Measurements from ENCODE around the gene IL4I1. TPM values are rescaled to one million over a fixed set of nuclear protein-coding genes. Genes with fewer than 3 reads are reported as not detected.

IL4I1 gene
- total RNA-seq, 1 experiment from 2014 or later, result not detected

DNA sequence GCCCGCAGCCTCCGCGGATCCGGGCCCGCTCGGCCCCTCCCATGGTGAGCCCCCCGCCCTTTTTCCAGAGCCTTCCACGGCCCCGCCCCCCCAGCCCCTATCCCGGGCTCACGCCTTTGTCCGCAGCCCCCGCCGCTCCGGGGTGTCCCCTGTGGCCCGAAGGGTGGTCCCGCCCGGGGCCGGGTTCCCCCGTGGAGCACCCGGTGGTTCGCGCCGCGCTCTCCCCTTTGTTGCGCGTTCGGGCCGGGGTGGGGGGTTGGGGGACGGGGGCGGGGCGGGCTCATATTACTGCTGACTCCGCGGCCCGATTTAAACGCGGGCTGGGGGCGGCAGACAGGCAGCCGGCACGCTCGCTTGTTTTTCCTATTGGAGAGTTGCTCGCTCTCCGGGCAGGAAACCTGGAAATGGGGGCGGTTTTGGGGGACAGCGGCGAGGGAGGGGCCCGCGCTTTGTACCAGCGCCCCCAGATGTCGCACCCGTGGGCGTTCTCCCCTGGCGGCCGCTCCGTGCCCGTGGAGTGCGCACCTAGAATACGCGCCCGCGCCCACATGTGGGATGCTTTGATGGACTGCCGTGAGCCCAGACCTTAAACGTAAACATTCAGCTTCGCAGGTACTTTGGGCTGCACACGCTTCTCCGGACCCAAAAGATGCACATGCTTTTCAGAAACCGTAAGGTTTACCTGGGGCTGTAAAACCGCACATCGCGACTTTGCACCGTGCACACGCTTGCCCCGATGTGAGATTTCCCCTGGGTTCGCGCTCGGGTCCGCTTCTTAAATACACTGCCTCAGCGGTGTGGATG, 45.0 kb downstream of the IL4I1 start:
- peaks cover 50% of the 10 kb centered on the region for H4K20me1 ChIP-seq (ENCODE audit: insufficient read depth, low read depth, low read length)
- no peaks in the 10 kb centered on the region for H3K9me2 ChIP-seq (replicated peaks; ENCODE audit: insufficient read depth, low read length)
- no peaks in the 10 kb centered on the region; the same call in 1 of the 2 replicates for H3K9me3 ChIP-seq (ENCODE audit: low read length)
- H3K4me1 ChIP-seq (ENCODE audit: low read length), result peaks cover 30% of the 10 kb centered on the region
- H2AFZ ChIP-seq (ENCODE audit: low read length), result no peak overlapping the region
- DNase-seq, result peak; percentile 86
- H3K4me3 ChIP-seq (ENCODE audit: low read length), result peak overlapping the region; percentile 72
- H3K9ac ChIP-seq (ENCODE audit: low read length), result peak overlapping the region; percentile 85
- H3K79me2 ChIP-seq (ENCODE audit: low read length), result peaks cover 29% of the 10 kb centered on the region
- H3K36me3 ChIP-seq (ENCODE audit: insufficient read depth, low read length), result peaks cover 8% of the 10 kb centered on the region
- H3K4me2 ChIP-seq (ENCODE audit: low read depth, low read length, poor library complexity, severe bottlenecking), result peak overlapping the region; percentile 92
- no peaks in the 10 kb centered on the region for H3K27me3 ChIP-seq (ENCODE audit: low read length)
- peak overlapping the region; percentile 70; the same call in 1 of the 2 replicates for H3K27ac ChIP-seq (ENCODE audit: low read length)

DNA sequence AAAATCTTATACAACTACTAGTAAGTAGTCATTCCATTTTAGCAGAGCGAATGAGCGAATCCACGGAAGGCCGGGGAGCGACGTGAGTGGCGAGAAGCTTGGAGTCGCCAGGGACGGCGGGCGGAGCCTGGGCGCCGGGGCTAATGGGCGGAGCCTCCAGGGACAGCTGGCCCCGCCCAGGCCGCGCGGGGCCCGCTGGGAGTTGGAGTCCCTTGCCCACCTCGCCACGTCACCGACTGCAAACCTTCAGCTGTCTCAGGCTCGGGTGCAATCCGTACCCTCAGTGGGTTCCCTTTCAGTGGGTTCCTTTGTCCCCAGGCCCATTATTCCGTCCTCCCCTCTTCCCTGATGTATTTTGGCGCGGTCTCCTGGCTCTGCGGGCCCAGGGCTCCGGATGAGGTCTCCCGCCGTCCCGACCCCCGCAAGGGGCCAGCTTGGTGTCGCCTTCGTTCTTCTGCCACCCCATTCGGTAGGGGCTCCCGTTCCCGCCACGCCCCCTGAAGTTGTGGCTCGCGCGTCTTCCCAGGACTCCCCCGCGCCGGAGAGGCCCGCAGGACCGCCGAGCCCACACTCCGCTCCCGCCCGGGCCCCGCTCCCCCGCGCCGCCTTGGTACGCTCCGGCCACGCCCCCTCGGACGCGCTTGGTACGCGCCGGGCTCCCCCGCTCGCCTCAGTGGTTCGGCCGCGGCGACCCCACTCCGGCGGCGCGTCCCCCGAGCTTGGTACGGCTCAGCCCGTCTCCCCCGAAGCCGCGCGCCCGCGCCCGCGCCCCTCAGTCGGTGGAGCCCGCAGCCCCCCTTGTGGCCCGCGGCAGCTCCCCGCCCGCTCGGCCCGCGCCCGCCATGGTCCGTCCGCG, 46.0 kb downstream of the IL4I1 start, which contains the start of gene PTOV1:
TSS of gene PTOV1 (plus strand) at position 673 of the 856 bp plus-strand sequence.
- DNase-seq, result peak; percentile 98
- Histone ChIP-seq H3K4me3 (ENCODE audit: low read length) (peak within 1 kb of the TSS; percentile 72), H3K27me3 (ENCODE audit: low read length) (no peaks in the 10 kb centered on the region), H2AFZ (ENCODE audit: low read length) (peak within 1 kb of the TSS; percentile 87; the same call in 1 of the 2 replicates), H3K36me3 (ENCODE audit: insufficient read depth, low read length) (peaks cover 3% of the 10 kb centered on the region), H3K9me3 (ENCODE audit: low read length) (no peaks in the 10 kb centered on the region; the same call in 1 of the 2 replicates), H3K79me2 (ENCODE audit: low read length) (peaks cover 29% of the 10 kb centered on the region), H3K27ac (ENCODE audit: low read length) (peak within 1 kb of the TSS; percentile 70), H4K20me1 (ENCODE audit: insufficient read depth, low read depth, low read length) (peaks cover 40% of the 10 kb centered on the region), H3K4me2 (ENCODE audit: low read depth, low read length, poor library complexity, severe bottlenecking) (peak within 1 kb of the TSS; percentile 92), H3K9ac (ENCODE audit: low read length) (peak within 1 kb of the TSS; percentile 85), H3K4me1 (ENCODE audit: low read length) (peaks cover 30% of the 10 kb centered on the region), H3K9me2 (replicated peaks; ENCODE audit: insufficient read depth, low read length) (no peaks in the 10 kb centered on the region)

DNA sequence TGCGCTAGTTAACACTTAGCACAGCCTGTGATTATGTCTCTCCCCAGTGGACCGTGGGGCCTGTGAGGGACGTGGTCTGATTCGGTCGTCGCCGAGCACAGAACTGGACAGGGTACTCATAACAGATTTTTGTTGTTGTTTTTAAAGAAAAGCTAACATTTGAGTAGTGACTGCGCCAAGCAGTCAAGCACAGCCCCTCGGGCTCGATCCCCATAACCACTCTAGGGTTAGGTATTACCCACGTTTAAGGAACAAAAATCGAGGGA, 46.5 kb downstream of the IL4I1 start:
- Histone ChIP-seq H2AFZ (ENCODE audit: low read length) (no peak overlapping the region; the same call in 1 of the 2 replicates), H3K9ac (ENCODE audit: low read length) (peak overlapping the region; percentile 85; the same call in 1 of the 2 replicates), H3K79me2 (ENCODE audit: low read length) (peaks cover 29% of the 10 kb centered on the region), H3K4me2 (ENCODE audit: low read depth, low read length, poor library complexity, severe bottlenecking) (peak overlapping the region; percentile 92), H3K9me2 (replicated peaks; ENCODE audit: insufficient read depth, low read length) (no peaks in the 10 kb centered on the region), H3K4me3 (ENCODE audit: low read length) (peak overlapping the region; percentile 72), H4K20me1 (ENCODE audit: insufficient read depth, low read depth, low read length) (peaks cover 35% of the 10 kb centered on the region), H3K36me3 (ENCODE audit: insufficient read depth, low read length) (peaks cover 3% of the 10 kb centered on the region; the same call in 1 of the 2 replicates), H3K4me1 (ENCODE audit: low read length) (peaks cover 30% of the 10 kb centered on the region), H3K9me3 (ENCODE audit: low read length) (no peaks in the 10 kb centered on the region; the same call in 1 of the 2 replicates), H3K27me3 (ENCODE audit: low read length) (no peaks in the 10 kb centered on the region), H3K27ac (ENCODE audit: low read length) (no peak overlapping the region)
- no peak for DNase-seq

DNA sequence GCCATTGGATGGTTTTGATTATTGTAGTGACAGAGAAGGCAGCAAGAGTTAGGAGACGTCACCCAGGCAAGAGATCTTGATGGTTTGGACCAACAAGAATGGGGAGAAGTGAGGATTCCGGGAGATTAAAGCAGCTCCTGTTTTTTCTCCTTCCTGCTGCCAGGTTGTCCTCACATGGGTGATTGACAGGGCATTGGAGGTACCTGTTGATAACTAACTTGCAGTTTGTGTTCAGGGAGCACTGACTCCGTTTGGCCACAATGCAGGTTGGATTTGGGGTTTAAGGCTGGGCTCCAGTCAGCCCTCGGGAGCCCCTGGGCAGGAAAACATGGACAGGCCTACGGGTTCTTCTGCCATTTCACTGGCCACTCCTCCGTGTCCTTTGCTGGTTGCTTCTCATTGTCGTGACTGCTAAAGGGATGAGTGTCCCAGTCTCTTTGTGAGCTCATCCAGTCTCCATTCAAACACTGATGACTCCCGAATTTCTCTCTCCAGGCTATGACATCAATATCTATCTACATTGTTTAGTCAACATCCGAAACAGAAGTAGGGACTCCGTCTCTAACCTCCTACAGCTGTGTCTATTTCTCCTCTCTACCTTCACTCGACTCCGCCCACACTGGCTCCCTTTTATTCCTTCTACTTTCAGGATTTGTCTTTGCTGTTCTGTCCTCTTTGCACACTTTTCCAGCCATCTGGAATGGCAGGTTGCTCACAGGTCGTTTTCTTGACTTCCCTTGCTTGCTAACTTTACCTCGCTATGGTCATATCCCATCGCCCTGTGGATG, 47.1 kb downstream of the IL4I1 start:
- Histone ChIP-seq H3K79me2 (ENCODE audit: low read length) (peaks cover 29% of the 10 kb centered on the region), H2AFZ (ENCODE audit: low read length) (no peak overlapping the region), H3K9ac (ENCODE audit: low read length) (no peak overlapping the region), H3K27me3 (ENCODE audit: low read length) (no peaks in the 10 kb centered on the region), H3K4me2 (ENCODE audit: low read depth, low read length, poor library complexity, severe bottlenecking) (peak overlapping the region; percentile 92), H3K9me3 (ENCODE audit: low read length) (no peaks in the 10 kb centered on the region; the same call in 1 of the 2 replicates), H3K9me2 (replicated peaks; ENCODE audit: insufficient read depth, low read length) (no peaks in the 10 kb centered on the region), H3K27ac (ENCODE audit: low read length) (no peak overlapping the region), H3K4me1 (ENCODE audit: low read length) (peaks cover 33% of the 10 kb centered on the region), H4K20me1 (ENCODE audit: insufficient read depth, low read depth, low read length) (peaks cover 32% of the 10 kb centered on the region), H3K4me3 (ENCODE audit: low read length) (peak overlapping the region; percentile 72), H3K36me3 (ENCODE audit: insufficient read depth, low read length) (no peaks in the 10 kb centered on the region; the same call in 1 of the 2 replicates)
- no peak for DNase-seq

DNA sequence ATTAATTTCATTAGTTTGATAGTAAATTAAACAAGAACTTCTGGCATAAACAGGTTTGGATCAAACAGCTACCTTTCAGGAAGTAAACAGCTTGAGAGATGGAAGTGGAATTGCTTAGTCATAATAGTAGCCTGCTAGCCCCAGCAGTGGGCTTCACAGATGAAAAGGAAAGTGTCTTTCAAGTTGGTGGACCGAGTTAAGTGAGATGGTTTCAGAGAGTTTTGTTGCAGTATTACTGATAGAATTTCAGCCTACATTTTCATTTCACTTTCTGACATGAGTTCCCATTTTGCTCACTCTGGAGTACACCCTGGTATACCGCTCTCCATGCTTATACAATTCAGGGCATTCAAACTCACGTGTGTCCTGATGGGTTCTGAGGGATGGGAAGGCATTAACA, 47.7 kb downstream of the IL4I1 start:
- Histone ChIP-seq H3K4me3 (ENCODE audit: low read length) (no peak overlapping the region), H3K79me2 (ENCODE audit: low read length) (peaks cover 23% of the 10 kb centered on the region), H2AFZ (ENCODE audit: low read length) (no peak overlapping the region), H3K4me1 (ENCODE audit: low read length) (peaks cover 38% of the 10 kb centered on the region), H3K4me2 (ENCODE audit: low read depth, low read length, poor library complexity, severe bottlenecking) (no peak overlapping the region), H3K27me3 (ENCODE audit: low read length) (no peaks in the 10 kb centered on the region), H3K9ac (ENCODE audit: low read length) (no peak overlapping the region), H3K27ac (ENCODE audit: low read length) (no peak overlapping the region), H3K9me2 (replicated peaks; ENCODE audit: insufficient read depth, low read length) (no peaks in the 10 kb centered on the region), H4K20me1 (ENCODE audit: insufficient read depth, low read depth, low read length) (peaks cover 25% of the 10 kb centered on the region), H3K9me3 (ENCODE audit: low read length) (no peaks in the 10 kb centered on the region; the same call in 1 of the 2 replicates), H3K36me3 (ENCODE audit: insufficient read depth, low read length) (no peaks in the 10 kb centered on the region; the same call in 1 of the 2 replicates)
- DNase-seq, result no peak

DNA sequence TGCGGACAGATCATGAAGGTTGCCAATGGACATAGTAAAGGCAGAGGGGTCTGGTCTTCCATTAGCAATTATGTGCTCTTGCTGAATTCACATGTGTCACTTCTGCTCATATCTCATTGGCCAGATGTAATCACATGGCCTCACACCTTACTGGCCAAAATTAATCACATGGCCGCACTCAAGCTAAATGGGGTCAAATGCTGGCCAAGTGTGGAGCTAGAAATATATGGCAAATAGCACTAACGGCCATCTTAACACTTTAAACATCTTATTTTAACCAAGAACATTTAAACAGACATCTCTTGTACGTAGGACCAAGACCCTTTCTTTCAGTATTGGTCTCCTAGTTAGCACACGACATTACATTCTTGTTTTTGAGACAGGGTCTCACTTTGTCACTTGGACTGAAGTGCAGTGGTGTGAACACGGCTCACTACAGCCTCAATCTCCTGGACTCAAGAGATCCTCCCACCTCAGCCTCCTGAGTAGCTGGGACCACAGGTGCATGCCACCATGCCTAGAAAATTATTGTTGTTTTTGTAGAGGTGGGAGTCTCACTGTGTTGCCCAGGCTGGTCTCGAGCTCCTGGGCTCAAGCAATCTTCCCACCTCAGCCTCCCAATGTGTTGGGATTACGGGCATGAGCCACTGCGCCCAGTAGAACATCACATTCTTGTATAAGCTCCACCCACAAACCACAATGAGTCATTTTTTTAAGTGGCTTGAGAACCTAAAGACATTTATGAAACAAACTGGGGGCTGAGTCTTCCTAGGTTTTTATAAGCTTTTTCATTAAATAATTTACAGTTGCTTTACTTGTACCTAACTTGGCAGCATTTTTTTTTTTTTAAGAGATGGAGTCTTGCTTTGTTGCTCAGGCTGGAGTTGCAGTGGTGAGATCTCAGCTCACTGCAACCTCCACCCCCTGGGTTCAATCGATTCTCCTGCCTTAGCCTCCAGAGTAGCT, 48.7 kb downstream of the IL4I1 start:
- H3K4me3 ChIP-seq (ENCODE audit: low read length), result no peak overlapping the region
- H3K9me2 ChIP-seq (replicated peaks; ENCODE audit: insufficient read depth, low read length), result no peaks in the 10 kb centered on the region
- H4K20me1 ChIP-seq (ENCODE audit: insufficient read depth, low read depth, low read length), result peaks cover 18% of the 10 kb centered on the region
- DNase-seq, result peak; percentile 67
- no peak overlapping the region for H3K9ac ChIP-seq (ENCODE audit: low read length)
- H3K27me3 ChIP-seq (ENCODE audit: low read length), result no peaks in the 10 kb centered on the region
- H3K27ac ChIP-seq (ENCODE audit: low read length), result no peak overlapping the region
- H3K4me2 ChIP-seq (ENCODE audit: low read depth, low read length, poor library complexity, severe bottlenecking), result no peak overlapping the region
- H3K4me1 ChIP-seq (ENCODE audit: low read length), result peaks cover 38% of the 10 kb centered on the region
- no peaks in the 10 kb centered on the region; the same call in 1 of the 2 replicates for H3K36me3 ChIP-seq (ENCODE audit: insufficient read depth, low read length)
- H3K79me2 ChIP-seq (ENCODE audit: low read length), result peaks cover 14% of the 10 kb centered on the region
- H3K9me3 ChIP-seq (ENCODE audit: low read length), result no peaks in the 10 kb centered on the region; the same call in 1 of the 2 replicates
- H2AFZ ChIP-seq (ENCODE audit: low read length), result no peak overlapping the region

DNA sequence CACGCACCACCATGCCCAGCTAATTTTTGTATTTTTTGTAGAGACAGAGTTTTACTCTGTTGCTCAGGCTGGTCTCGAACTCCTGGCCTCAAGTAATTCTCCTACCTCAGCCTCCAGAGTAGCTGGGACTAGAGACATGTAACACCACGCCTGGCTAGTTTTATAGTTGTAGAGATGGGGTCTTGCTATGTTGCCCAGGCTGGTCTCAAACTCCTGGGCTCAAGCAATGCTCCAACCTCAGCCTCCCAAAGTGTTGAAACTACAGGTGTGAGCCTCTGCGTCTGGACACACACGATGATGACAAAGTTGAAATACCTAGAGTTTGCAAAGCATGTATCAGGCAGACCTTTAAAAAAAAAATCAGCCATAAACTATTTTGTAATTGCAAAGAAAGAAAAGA, 50.3 kb downstream of the IL4I1 start:
- H3K4me3 ChIP-seq (ENCODE audit: low read length), result no peak overlapping the region
- H2AFZ ChIP-seq (ENCODE audit: low read length), result no peak overlapping the region
- H3K79me2 ChIP-seq (ENCODE audit: low read length), result no peaks in the 10 kb centered on the region
- DNase-seq, result no peak
- no peaks in the 10 kb centered on the region; the same call in 1 of the 2 replicates for H3K36me3 ChIP-seq (ENCODE audit: insufficient read depth, low read length)
- H3K27me3 ChIP-seq (ENCODE audit: low read length), result no peaks in the 10 kb centered on the region
- H4K20me1 ChIP-seq (ENCODE audit: insufficient read depth, low read depth, low read length), result 0 out of 2 replicates have a peak, but pooled peaks cover 5% of the 10 kb centered on the region
- H3K4me1 ChIP-seq (ENCODE audit: low read length), result peaks cover 31% of the 10 kb centered on the region
- H3K4me2 ChIP-seq (ENCODE audit: low read depth, low read length, poor library complexity, severe bottlenecking), result no peak overlapping the region
- no peaks in the 10 kb centered on the region for H3K9me2 ChIP-seq (replicated peaks; ENCODE audit: insufficient read depth, low read length)
- H3K9ac ChIP-seq (ENCODE audit: low read length), result no peak overlapping the region
- H3K27ac ChIP-seq (ENCODE audit: low read length), result no peak overlapping the region
- H3K9me3 ChIP-seq (ENCODE audit: low read length), result no peaks in the 10 kb centered on the region; the same call in 1 of the 2 replicates

All from Karpas-422 (cell line).